ENCODE data around the gene NUSAP1. TPM values are rescaled to one million over a fixed set of nuclear protein-coding genes. Genes with fewer than 3 reads are reported as not detected.
"Not testable (repeated sequence)": the region's sequence is repeated elsewhere in the genome, so short reads cannot be mapped to it uniquely, and the experiment has no call there.

NUSAP1 gene
- total RNA-seq, 4 donors from 2014 or later: 26.5 to 47.7 (median 37.6) TPM

DNA sequence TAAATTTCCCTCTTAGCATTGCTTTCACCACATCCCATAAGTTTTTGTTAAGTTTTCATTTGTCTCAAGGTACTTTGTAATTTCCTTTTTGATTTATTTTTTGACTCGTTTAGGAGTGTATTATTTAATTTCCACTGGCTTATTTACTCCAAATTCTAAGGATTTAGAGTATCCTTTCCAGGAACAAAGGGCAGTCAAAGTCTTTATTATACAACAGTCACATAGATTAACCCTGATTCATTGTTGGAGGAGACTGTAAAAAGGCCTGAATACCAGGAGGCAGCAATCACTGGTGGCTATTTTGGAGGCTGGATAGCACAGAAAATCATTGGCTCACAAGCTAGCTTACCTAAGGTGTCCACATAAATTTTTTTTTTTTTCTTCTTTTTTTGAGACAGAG, 40.2 kb upstream of the NUSAP1 start:
- intact Hi-C loops (cut with DNase I): no loop called here
- WGBS, 2 donors: 29 to 38% methylated on average over 1 of the region's 1 CpG
- no peak for DNase-seq
- Histone ChIP-seq H3K36me3 (peaks cover 0 to 95% (median 18%) of the 10 kb centered on the region in 3 donors), H3K4me1 (peaks cover 0 to 14% (median under 1%) of the 10 kb centered on the region in 3 donors), H3K27ac (no peak overlapping the region), H3K9me3 (no peaks in the 10 kb centered on the region), H3K4me3 (no peak overlapping the region), H3K27me3 (no peaks in the 10 kb centered on the region)
- TF ChIP-seq POLR2A (IDR thresholded peaks at IDR 0.05) (no peak), CTCF (IDR thresholded peaks at IDR 0.05) (no peak)

DNA sequence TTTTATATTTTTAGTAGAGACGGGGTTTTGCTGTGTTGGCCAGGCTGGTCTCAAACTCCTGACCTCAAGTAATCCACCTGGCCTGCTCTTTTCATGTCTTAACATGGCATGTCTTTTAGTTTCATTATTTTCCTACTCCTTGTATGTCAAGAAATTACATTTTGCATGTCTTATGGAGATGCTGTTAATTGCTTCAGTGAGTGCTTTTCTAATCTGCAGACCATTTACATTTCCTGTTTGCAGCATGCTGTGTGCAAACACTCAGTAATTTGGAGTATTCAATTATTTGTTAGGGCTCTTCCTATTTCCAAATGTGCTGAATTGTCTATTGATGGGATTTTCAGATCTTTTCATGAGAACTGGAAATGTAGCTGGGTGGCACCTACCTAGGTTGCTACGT, 31.5 kb upstream of the NUSAP1 start:
- H3K4me3 ChIP-seq; H3K9me3 ChIP-seq; H3K4me1 ChIP-seq; H3K27me3 ChIP-seq; DNase-seq; intact Hi-C loops (cut with DNase I); H3K27ac ChIP-seq: not testable (repeated sequence)
- WGBS, 2 donors: 79 to 83% methylated on average over 2 of the region's 2 CpGs
- peaks cover 9 to 54% (median 16%) of the 10 kb centered on the region in 3 donors for H3K36me3 ChIP-seq

- Histone ChIP-seq H3K27me3 (no peaks in the 10 kb centered on the region), H3K9me3 (no peaks in the 10 kb centered on the region), H3K4me1 (no peaks in the 10 kb centered on the region), H3K4me3 (no peak overlapping the region), H3K27ac (no peak overlapping the region), H3K36me3 (peaks cover 9 to 49% (median 16%) of the 10 kb centered on the region in 3 donors)
- intact Hi-C loops (cut with DNase I): no loop called here
- 100% methylated on average over 1 of the region's 1 CpG for WGBS, 2 donors
- TF ChIP-seq CTCF (IDR thresholded peaks at IDR 0.05): no peak
- no peak for TF ChIP-seq POLR2A (IDR thresholded peaks at IDR 0.05)
- no peak for DNase-seq
Observed at GRCh38 chr15:41301587-41301986, 31.1 kb upstream of the NUSAP1 start.

DNA sequence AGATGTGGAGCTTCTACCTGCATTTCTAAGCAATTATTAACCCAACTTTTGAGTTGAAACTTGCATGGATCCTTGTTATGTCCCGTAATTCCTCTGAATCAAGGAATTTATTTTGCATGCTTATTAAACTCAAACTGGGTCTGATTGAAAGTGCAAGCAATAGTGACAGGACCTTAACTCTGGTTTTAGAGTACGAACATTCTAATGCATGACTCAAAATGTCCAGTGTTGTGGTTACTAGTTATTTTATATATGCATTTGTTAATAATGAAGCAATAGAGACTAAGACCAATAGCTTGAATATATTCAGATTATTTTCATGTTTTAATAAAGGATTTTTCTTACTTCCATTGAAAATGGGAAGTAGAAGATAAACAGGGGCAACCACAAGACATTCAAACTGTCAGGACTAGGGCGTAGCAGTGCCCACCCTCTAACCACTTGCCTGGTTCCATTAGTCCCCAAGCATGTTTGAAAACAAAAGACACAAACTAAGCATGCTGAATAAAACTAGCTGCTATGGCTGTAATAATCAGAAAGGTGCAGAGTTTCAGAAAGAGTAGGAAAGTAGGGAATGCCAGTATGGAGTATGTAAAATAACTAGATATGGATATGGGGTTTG, 28.4 kb upstream of the NUSAP1 start:
- no peaks in the 10 kb centered on the region for H3K27me3 ChIP-seq
- intact Hi-C loops (cut with DNase I): no loop called here
- H3K4me1 ChIP-seq: peaks cover 0 to 4% (median 0%) of the 10 kb centered on the region in 3 donors
- peaks cover under 1 to 30% (median under 1%) of the 10 kb centered on the region in 3 donors for H3K36me3 ChIP-seq
- TF ChIP-seq CTCF (IDR thresholded peaks at IDR 0.05) (no peak), POLR2A (IDR thresholded peaks at IDR 0.05) (no peak)
- H3K4me3 ChIP-seq: no peak overlapping the region
- no peak for DNase-seq
- WGBS, 2 donors: 85 to 86% methylated on average over 3 of the region's 3 CpGs
- H3K9me3 ChIP-seq: no peaks in the 10 kb centered on the region
- no peak overlapping the region for H3K27ac ChIP-seq

DNA sequence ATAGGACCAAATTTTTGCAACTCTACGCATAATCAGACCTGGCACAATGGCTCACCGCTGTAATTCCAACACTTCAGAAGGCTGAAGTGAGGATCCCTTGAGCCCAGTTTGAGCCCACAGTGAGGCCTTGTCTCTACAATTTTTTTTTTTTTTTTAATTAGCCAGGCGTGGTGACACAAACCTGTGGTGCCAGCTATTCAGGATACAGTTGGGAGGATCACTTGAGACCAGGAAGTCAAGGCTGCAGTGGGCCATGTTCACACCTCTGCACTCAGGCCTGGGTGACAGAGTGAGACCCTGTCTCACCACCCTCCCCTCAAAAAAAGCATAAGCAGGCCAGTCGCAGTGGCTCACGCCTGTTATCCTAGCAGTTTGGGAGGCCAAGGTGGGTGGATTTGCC, 25.0 kb upstream of the NUSAP1 start:
- intact Hi-C loops (cut with DNase I): no loop called here
- 43 to 82% methylated on average over 1 to 3 of the region's 5 CpGs for WGBS, 2 donors
- H3K27me3 ChIP-seq: no peaks in the 10 kb centered on the region
- no peak overlapping the region for H3K27ac ChIP-seq
- no peak for DNase-seq
- H3K36me3 ChIP-seq: peaks cover 0 to 30% (median 0%) of the 10 kb centered on the region in 3 donors
- H3K4me3 ChIP-seq: no peak overlapping the region
- TF ChIP-seq CTCF (IDR thresholded peaks at IDR 0.05) (no peak), POLR2A (IDR thresholded peaks at IDR 0.05) (no peak)
- peaks cover 0 to 4% (median 0%) of the 10 kb centered on the region in 3 donors for H3K4me1 ChIP-seq
- H3K9me3 ChIP-seq: no peaks in the 10 kb centered on the region
